ENCODE results near the gene WDPCP. TPM values are rescaled to one million over a fixed set of nuclear protein-coding genes. Genes with fewer than 3 reads are reported as not detected.

WDPCP gene
- total RNA-seq, 5 donors from 2014 or later (not counting 1 experiment from before 2014, with no cell fraction given) = 8.5 to 19.0 (median 11.5) TPM

DNA sequence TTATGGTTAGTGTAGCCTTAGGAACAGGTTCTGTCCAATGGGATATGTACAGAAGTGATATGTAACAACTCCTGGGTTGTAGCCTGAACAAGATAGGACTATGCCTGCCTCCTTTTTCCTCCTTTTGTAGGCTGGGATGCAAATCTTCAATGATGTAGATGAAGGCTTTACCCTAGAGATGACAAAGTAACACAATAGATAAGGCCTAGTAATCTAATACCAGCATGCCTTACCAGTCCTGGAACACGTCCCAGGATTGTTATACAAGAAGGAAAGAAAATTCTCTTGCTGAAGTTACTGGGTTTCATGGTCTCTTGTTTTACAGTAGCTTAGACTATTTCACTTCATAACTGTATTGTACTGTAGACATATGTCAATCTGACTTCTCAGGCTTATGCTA, 345.5 kb downstream of the WDPCP start:
- WGBS (ENCODE audit: insufficient coverage) = no CpG with 5 or more reads among the region's 1 CpG
- no peaks in the 10 kb centered on the region for H3K4me1 ChIP-seq (ENCODE audit: control insufficient read depth in 1 of 2, extremely low read depth in 1 of 2, insufficient read depth in 2 of 2, low read length in 2 of 2)
- H3K27me3 ChIP-seq (replicated peaks in 1 of 2; ENCODE audit: control insufficient read depth in 2 of 2, extremely low read depth in 1 of 2, insufficient read depth in 2 of 2, low read length in 1 of 2) = no peaks in the 10 kb centered on the region
- H3K36me3 ChIP-seq (ENCODE audit: control insufficient read depth in 2 of 2, extremely low read depth in 1 of 2, insufficient read depth in 1 of 2, low read length in 1 of 2) = no peaks in the 10 kb centered on the region
- no peak overlapping the region for H3K4me3 Mint-ChIP-seq
- H3K27ac Mint-ChIP-seq = no peak overlapping the region
- no peaks in the 10 kb centered on the region for H3K4me1 Mint-ChIP-seq
- no peaks in the 10 kb centered on the region for H3K9me3 ChIP-seq
- no peak for ATAC-seq (replicated peaks in 1 of 4)
- no peak for DNase-seq
- no peak overlapping the region for H3K4me3 ChIP-seq (ENCODE audit: control insufficient read depth in 1 of 2, extremely low read depth in 1 of 2, low read length in 1 of 2)
- peaks cover 35% of the 10 kb centered on the region for H3K36me3 Mint-ChIP-seq
- H3K27me3 Mint-ChIP-seq = no peaks in the 10 kb centered on the region
- H3K27ac ChIP-seq (ENCODE audit: low read length) = no peak overlapping the region
- peaks cover 13 to 22% (median 17%) of the 10 kb centered on the region in 3 donors for H3K9me3 Mint-ChIP-seq
- CTCF ChIA-PET = no interaction called here
- POLR2A ChIA-PET = no interaction called here

DNA sequence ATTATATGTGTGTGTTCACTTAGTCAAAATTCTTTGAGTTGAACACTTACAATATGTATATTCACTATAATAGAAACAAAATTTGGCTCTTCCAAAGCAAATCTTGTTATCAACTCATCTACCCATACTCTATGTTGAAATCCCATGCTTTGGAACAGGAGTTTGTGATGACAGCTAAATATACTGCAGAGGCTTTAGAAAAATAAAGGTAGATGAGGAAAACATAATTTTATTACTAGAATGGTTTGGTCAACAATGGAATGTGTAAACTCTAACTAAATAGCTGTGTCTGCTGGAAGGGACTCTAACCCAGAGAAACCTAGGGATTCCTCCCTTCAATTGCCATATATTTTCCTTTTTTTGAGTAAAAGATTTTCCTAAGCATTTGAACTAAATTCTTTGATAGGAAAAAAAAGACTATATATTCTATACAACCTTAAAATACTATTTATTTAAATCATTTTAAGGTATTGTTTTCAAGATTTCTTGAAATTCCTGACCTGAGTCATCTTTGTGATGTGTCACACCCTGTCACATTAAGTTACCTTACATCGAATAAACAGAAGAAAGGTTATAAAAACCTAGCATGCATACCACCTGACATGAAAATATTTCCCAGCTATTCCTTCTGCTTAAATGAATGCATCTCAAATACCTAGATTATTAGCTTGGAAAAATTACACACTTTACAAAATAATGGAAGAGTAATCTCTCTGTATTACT, 362.2 kb downstream of the WDPCP start:
- CTCF ChIA-PET = no interaction called here

DNA sequence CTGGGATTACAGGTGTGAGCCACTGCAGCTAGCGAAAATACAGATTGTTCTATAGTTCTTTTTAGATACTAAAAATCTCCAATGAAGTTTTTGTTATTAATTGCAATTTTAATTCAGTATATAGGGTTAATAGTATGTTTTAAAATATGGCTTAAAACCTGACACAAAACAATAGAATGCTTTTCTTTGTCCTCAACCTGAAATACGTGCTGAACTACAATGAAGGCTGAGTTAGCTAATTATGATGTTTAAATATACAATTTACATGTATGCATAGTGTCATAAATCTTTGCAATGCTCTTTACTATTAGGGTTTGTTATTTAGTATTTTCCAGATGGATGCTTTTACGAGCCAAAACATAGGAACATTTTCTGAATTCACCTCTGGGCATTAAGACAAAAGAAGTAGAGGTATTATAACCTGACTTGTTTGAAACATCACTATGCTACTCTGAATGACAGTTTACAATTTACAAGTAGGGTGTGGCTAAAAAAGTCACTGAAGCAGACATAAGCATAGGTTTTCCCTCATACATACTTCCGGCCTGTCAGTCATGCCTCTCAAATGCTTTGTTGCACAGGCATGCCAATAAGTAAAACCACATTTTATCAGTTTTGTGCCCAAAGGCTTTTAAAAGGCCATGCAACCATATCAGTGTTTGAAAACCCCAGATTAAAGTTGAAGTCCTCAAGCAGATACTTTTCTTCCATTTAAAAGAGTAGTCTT, 369.3 kb downstream of the WDPCP start:
- H3K9me3 Mint-ChIP-seq = peaks cover 9 to 35% (median 29%) of the 10 kb centered on the region in 3 donors
- ChIA-PET CTCF (no interaction called here), POLR2A (no interaction called here)
- no peaks in the 10 kb centered on the region for H3K27me3 Mint-ChIP-seq
- WGBS (ENCODE audit: insufficient coverage) = no CpG with 5 or more reads among the region's 4 CpGs
- no peaks in the 10 kb centered on the region for H3K4me1 Mint-ChIP-seq
- H3K36me3 Mint-ChIP-seq = peaks cover 12% of the 10 kb centered on the region
- DNase-seq = no peak
- ATAC-seq (replicated peaks in 1 of 4) = no peak
- Histone ChIP-seq H3K4me3 (ENCODE audit: control insufficient read depth in 1 of 2, extremely low read depth in 1 of 2, low read length in 1 of 2) (no peak overlapping the region), H3K27me3 (replicated peaks in 1 of 2; ENCODE audit: control insufficient read depth in 2 of 2, extremely low read depth in 1 of 2, insufficient read depth in 2 of 2, low read length in 1 of 2) (no peaks in the 10 kb centered on the region), H3K9me3 (no peaks in the 10 kb centered on the region), H3K27ac (ENCODE audit: low read length) (no peak overlapping the region), H3K36me3 (ENCODE audit: control insufficient read depth in 2 of 2, extremely low read depth in 1 of 2, insufficient read depth in 1 of 2, low read length in 1 of 2) (no peaks in the 10 kb centered on the region), H3K4me1 (ENCODE audit: control insufficient read depth in 1 of 2, extremely low read depth in 1 of 2, insufficient read depth in 2 of 2, low read length in 2 of 2) (no peaks in the 10 kb centered on the region)
- no peak overlapping the region for H3K27ac Mint-ChIP-seq
- no peak overlapping the region for H3K4me3 Mint-ChIP-seq

More for the DNA sequence above, 362.2 kb downstream of the WDPCP start:
- no peaks in the 10 kb centered on the region for H3K27me3 Mint-ChIP-seq
- no peak overlapping the region for H3K4me3 ChIP-seq (ENCODE audit: control insufficient read depth in 1 of 2, extremely low read depth in 1 of 2, low read length in 1 of 2)
- WGBS (ENCODE audit: insufficient coverage) = no CpG with 5 or more reads among the region's 1 CpG
- no peaks in the 10 kb centered on the region for H3K4me1 Mint-ChIP-seq
- H3K27me3 ChIP-seq (replicated peaks in 1 of 2; ENCODE audit: control insufficient read depth in 2 of 2, extremely low read depth in 1 of 2, insufficient read depth in 2 of 2, low read length in 1 of 2) = no peaks in the 10 kb centered on the region
- no peak overlapping the region for H3K27ac ChIP-seq (ENCODE audit: low read length)
- no peaks in the 10 kb centered on the region for H3K36me3 ChIP-seq (ENCODE audit: control insufficient read depth in 2 of 2, extremely low read depth in 1 of 2, insufficient read depth in 1 of 2, low read length in 1 of 2)
- H3K4me3 Mint-ChIP-seq = no peak overlapping the region
- H3K9me3 ChIP-seq = no peaks in the 10 kb centered on the region
- H3K36me3 Mint-ChIP-seq = peaks cover 12% of the 10 kb centered on the region
- no peak for ATAC-seq (replicated peaks in 1 of 4)
- DNase-seq = no peak
- no peaks in the 10 kb centered on the region for H3K4me1 ChIP-seq (ENCODE audit: control insufficient read depth in 1 of 2, extremely low read depth in 1 of 2, insufficient read depth in 2 of 2, low read length in 2 of 2)
- POLR2A ChIA-PET = no interaction called here
- H3K27ac Mint-ChIP-seq = no peak overlapping the region
- H3K9me3 Mint-ChIP-seq = peaks cover 9 to 21% (median 16%) of the 10 kb centered on the region in 3 donors

DNA sequence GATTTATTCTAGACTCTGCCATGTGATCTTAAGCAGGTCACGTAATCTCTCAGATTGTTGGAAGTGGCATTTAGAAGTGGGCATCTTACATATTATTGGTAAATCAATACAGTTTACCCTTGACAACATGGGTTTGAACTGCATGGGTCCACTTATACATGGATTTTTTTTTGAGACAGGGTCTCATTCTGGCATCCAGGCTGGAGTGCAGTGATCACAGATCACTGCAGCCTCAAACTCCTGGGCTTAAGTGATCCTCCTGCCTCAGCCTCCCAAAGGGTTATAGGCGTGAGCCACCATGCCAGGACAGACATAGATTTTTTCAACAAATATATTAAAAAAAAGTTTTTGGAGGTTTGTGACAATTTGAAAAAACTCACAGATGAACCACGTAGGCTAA, 393.0 kb downstream of the WDPCP start:
- Histone ChIP-seq H3K9me3 (no peaks in the 10 kb centered on the region), H3K36me3 (ENCODE audit: control insufficient read depth in 2 of 2, extremely low read depth in 1 of 2, insufficient read depth in 1 of 2, low read length in 1 of 2) (no peaks in the 10 kb centered on the region), H3K27ac (ENCODE audit: low read length) (no peak overlapping the region), H3K27me3 (replicated peaks in 1 of 2; ENCODE audit: control insufficient read depth in 2 of 2, extremely low read depth in 1 of 2, insufficient read depth in 2 of 2, low read length in 1 of 2) (no peaks in the 10 kb centered on the region), H3K4me3 (ENCODE audit: control insufficient read depth in 1 of 2, extremely low read depth in 1 of 2, low read length in 1 of 2) (no peak overlapping the region), H3K4me1 (ENCODE audit: control insufficient read depth in 1 of 2, extremely low read depth in 1 of 2, insufficient read depth in 2 of 2, low read length in 2 of 2) (no peaks in the 10 kb centered on the region)
- ChIA-PET POLR2A (no interaction called here), CTCF (no interaction called here)
- Mint-ChIP-seq H3K9me3 (peaks cover 7 to 14% (median 13%) of the 10 kb centered on the region in 3 donors), H3K27ac (no peak overlapping the region), H3K27me3 (no peaks in the 10 kb centered on the region), H3K4me1 (no peaks in the 10 kb centered on the region), H3K36me3 (peaks cover 23% of the 10 kb centered on the region), H3K4me3 (no peak overlapping the region)
- no CpG with 5 or more reads among the region's 3 CpGs for WGBS (ENCODE audit: insufficient coverage)
- DNase-seq (no peak), ATAC-seq (replicated peaks in 1 of 4) (no peak)

DNA sequence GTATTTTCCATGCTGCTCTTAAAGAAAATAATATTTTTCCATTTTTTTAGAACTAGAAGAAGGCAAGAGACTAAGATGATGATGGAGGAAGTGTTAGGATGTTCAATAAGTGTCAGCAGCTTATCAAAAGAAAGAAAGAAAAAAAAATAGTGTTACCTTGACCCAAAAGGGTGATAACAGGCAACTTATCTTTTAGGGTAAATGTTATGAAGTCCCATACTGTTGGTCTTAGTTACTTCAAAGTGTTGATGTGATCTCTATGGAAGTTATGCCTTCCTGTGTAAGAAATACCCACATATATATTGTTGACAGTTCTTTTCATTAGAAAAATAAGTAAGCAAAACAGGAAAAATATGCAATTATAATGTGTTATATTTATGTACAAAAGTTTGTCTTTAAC, 394.1 kb downstream of the WDPCP start:
- no peak overlapping the region for H3K4me3 ChIP-seq (ENCODE audit: control insufficient read depth in 1 of 2, extremely low read depth in 1 of 2, low read length in 1 of 2)
- Mint-ChIP-seq H3K4me3 (no peak overlapping the region), H3K27ac (no peak overlapping the region), H3K27me3 (no peaks in the 10 kb centered on the region), H3K36me3 (peaks cover 26% of the 10 kb centered on the region), H3K4me1 (no peaks in the 10 kb centered on the region), H3K9me3 (peaks cover 13 to 20% (median 20%) of the 10 kb centered on the region in 3 donors)
- H3K4me1 ChIP-seq (ENCODE audit: control insufficient read depth in 1 of 2, extremely low read depth in 1 of 2, insufficient read depth in 2 of 2, low read length in 2 of 2) = no peaks in the 10 kb centered on the region
- H3K9me3 ChIP-seq = no peaks in the 10 kb centered on the region
- H3K27me3 ChIP-seq (replicated peaks in 1 of 2; ENCODE audit: control insufficient read depth in 2 of 2, extremely low read depth in 1 of 2, insufficient read depth in 2 of 2, low read length in 1 of 2) = no peaks in the 10 kb centered on the region
- ChIA-PET POLR2A (no interaction called here), CTCF (no interaction called here)
- no peak overlapping the region for H3K27ac ChIP-seq (ENCODE audit: low read length)
- DNase-seq = no peak
- H3K36me3 ChIP-seq (ENCODE audit: control insufficient read depth in 2 of 2, extremely low read depth in 1 of 2, insufficient read depth in 1 of 2, low read length in 1 of 2) = no peaks in the 10 kb centered on the region
- ATAC-seq (replicated peaks in 1 of 4) = no peak

DNA sequence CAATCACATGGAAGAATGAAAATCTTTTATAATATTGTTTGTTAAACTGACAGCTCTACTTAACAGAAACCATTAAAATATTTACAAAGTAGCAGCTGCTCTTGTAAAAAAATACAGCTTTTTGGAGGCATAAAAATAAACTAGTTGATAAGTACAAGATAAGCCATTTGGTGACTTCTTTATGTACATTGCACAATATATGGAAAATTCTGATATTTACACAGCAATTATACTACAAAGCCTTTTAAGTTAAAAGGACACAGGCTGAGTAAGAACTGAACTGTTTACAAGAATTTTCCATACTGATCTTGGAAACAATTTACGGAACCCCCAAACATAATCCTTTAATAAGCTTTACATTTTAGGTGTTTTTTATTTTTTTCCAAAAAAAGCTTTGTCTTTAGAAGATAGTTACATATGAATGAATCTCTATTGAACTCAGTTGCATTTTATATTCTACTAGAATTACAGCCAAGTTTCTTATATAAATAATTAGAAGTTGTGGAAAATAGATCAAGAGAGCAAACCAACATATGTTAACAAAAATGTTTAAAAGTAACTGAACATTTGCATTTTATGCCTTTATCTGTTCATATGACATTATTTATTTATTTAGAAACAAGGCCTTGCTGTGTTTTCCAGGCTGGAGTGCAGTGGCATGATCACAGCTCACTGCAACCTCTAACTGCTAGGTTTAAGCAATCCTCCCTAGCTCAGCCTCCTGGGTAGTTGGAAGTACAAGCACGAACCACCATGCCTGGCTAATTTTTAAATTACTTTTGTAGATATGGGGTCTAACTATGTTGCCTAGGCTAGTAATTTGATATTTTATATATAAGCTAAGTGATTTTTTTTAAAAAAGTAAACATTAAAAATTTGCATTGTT, 395.1 kb downstream of the WDPCP start:
- Histone ChIP-seq H3K4me3 (ENCODE audit: control insufficient read depth in 1 of 2, extremely low read depth in 1 of 2, low read length in 1 of 2) (no peak overlapping the region), H3K4me1 (ENCODE audit: control insufficient read depth in 1 of 2, extremely low read depth in 1 of 2, insufficient read depth in 2 of 2, low read length in 2 of 2) (no peaks in the 10 kb centered on the region), H3K9me3 (no peaks in the 10 kb centered on the region), H3K27ac (ENCODE audit: low read length) (no peak overlapping the region), H3K36me3 (ENCODE audit: control insufficient read depth in 2 of 2, extremely low read depth in 1 of 2, insufficient read depth in 1 of 2, low read length in 1 of 2) (no peaks in the 10 kb centered on the region), H3K27me3 (replicated peaks in 1 of 2; ENCODE audit: control insufficient read depth in 2 of 2, extremely low read depth in 1 of 2, insufficient read depth in 2 of 2, low read length in 1 of 2) (no peaks in the 10 kb centered on the region)
- Mint-ChIP-seq H3K27ac (no peak overlapping the region), H3K27me3 (no peaks in the 10 kb centered on the region), H3K4me3 (no peak overlapping the region), H3K9me3 (peaks cover 11 to 25% (median 22%) of the 10 kb centered on the region in 3 donors), H3K36me3 (peaks cover 23% of the 10 kb centered on the region), H3K4me1 (no peaks in the 10 kb centered on the region)
- WGBS (ENCODE audit: insufficient coverage) = no CpG with 5 or more reads among the region's 2 CpGs
- ChIA-PET CTCF (no interaction called here), POLR2A (no interaction called here)
- ATAC-seq (replicated peaks in 1 of 4) (no peak), DNase-seq (no peak)

All from T-cell (primary cell).